ENCODE data around the gene EMC10. TPM values are rescaled to one million over a fixed set of nuclear protein-coding genes. Genes with fewer than 3 reads are reported as not detected.
A peak's percentile ranks its signal among the peaks of the same experiment; 100 is the strongest.
"Not testable (repeated sequence)": the region's sequence is repeated elsewhere in the genome, so short reads cannot be mapped to it uniquely, and the experiment has no call there.

Gene EMC10
- total RNA-seq, 6 experiments from 2014 or later, result 49.1 to 113 (median 55.2) TPM

DNA sequence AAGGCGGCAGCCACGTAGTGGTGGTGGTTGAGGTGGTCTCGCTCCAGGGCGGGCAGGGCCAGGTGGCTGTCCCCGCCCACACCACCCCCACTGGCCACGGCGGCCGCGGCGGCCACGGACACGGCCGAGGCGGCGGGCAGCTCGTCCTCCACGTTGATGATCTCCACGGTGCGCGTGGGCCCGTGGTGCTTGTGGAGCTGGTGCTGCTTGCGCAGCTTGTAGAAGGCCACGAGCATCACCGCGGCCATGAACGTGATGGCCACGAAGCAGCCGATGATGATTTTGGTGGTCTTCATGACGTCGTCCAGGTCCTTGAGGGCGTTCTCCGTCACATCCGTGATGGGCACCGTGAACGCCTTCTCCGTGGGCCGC, 41.4 kb downstream of the EMC10 start:
- H3K4me1 Mint-ChIP-seq (ENCODE audit: low read depth), result no peaks in the 10 kb centered on the region
- no peak for DNase-seq
- H3K4me3 Mint-ChIP-seq, result no peak overlapping the region
- H3K27me3 Mint-ChIP-seq (ENCODE audit: insufficient read depth), result peaks cover 4% of the 10 kb centered on the region
- TF ChIP-seq, protein P1, sequence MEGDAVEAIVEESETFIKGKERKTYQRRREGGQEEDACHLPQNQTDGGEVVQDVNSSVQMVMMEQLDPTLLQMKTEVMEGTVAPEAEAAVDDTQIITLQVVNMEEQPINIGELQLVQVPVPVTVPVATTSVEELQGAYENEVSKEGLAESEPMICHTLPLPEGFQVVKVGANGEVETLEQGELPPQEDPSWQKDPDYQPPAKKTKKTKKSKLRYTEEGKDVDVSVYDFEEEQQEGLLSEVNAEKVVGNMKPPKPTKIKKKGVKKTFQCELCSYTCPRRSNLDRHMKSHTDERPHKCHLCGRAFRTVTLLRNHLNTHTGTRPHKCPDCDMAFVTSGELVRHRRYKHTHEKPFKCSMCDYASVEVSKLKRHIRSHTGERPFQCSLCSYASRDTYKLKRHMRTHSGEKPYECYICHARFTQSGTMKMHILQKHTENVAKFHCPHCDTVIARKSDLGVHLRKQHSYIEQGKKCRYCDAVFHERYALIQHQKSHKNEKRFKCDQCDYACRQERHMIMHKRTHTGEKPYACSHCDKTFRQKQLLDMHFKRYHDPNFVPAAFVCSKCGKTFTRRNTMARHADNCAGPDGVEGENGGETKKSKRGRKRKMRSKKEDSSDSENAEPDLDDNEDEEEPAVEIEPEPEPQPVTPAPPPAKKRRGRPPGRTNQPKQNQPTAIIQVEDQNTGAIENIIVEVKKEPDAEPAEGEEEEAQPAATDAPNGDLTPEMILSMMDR (IDR thresholded peaks at IDR 0.05), result no peak
- H3K36me3 Mint-ChIP-seq (ENCODE audit: low read depth), result no peaks in the 10 kb centered on the region
- H3K27ac Mint-ChIP-seq, result no peak overlapping the region
- H3K9me3 Mint-ChIP-seq, result peaks cover 5% of the 10 kb centered on the region; the same call in 1 of the 2 replicates

DNA sequence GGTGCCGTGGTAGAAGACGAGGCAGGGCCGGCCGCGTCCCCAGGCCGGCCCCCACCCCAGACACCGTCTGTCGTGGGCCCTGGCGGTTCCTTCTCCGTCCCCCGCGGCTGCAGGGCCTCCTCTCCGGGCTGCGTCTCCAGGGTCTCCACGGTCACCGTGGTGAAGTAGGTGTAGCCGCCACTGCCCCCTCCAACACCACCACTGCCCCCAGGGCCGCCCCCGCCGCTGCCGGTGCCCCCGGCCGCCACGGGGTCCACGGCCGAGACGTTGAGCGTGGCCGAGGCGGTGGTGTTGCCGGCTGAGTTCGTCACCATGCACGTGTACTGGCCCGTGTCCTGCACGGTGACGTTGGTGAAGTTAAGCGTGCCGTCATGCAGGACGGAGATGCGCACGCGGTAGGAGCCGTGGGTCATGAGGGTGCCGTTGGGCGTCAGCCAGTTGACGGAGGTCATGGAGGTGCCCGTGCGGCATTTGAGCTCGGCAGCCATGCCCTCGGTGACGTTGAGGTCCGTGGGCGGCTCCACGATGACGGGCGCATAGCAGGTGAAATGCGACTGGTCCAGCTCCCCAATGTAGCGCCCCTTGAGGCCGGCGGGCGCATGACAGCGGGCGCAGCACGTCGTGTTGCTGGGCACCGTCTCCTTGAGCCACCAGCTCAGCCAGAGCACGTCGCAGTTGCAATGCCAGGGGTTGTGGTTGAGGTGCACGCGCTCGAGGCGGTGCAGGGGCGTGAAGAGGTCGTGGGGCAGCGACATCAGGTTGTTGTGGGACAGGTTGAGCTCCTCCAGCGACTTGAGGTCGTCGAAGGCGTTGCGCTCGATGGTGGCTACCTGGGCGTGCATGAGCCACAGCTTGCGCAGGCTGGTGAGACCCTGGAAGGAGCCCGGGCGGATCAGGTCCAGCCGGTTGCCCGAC, 42.0 kb downstream of the EMC10 start:
- peaks cover 5% of the 10 kb centered on the region; the same call in 1 of the 2 replicates for H3K9me3 Mint-ChIP-seq
- no peaks in the 10 kb centered on the region for H3K36me3 Mint-ChIP-seq (ENCODE audit: low read depth)
- DNase-seq, result no peak
- no peak overlapping the region for H3K27ac Mint-ChIP-seq
- TF ChIP-seq, protein P1 (IDR thresholded peaks at IDR 0.05), result peak; percentile 60
- H3K4me3 Mint-ChIP-seq, result no peak overlapping the region
- no peaks in the 10 kb centered on the region for H3K4me1 Mint-ChIP-seq (ENCODE audit: low read depth)
- peaks cover 4% of the 10 kb centered on the region; the same call in 1 of the 2 replicates for H3K27me3 Mint-ChIP-seq (ENCODE audit: insufficient read depth)

DNA sequence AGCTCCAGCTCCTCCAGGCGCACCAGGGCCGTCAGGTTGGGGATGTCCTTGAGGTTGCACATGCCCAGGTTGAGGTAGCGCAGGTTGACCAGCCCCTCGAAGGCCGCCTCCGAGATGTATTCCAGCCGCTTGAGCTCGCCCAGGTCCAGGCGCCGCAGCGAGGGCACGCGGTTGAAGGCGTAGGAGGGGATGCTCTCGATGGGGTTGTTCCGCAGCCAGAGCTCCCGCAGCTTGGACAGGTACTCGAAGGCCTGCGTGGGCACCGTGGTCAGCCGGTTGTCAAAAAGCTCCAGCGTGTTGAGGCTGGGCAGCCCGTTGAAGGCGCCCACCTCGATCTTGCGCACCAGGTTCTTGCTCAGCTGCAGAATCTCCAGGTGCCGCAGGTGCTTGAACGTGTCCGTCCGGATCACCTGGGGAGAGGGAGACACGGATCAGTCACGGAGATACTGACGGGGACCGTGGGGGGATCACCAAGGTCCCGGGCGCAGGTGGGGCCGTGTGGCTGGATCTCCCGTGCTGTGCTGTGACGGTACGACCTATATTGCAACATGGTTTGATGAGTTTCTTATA, 42.8 kb downstream of the EMC10 start:
- TF ChIP-seq, protein P1 (IDR thresholded peaks at IDR 0.05), result no peak
- Mint-ChIP-seq H3K4me1 (ENCODE audit: low read depth) (no peaks in the 10 kb centered on the region), H3K36me3 (ENCODE audit: low read depth) (no peaks in the 10 kb centered on the region), H3K27me3 (ENCODE audit: insufficient read depth) (peaks cover 4% of the 10 kb centered on the region; the same call in 1 of the 2 replicates), H3K9me3 (peaks cover 5% of the 10 kb centered on the region; the same call in 1 of the 2 replicates), H3K4me3 (no peak overlapping the region), H3K27ac (no peak overlapping the region)
- no peak for DNase-seq

DNA sequence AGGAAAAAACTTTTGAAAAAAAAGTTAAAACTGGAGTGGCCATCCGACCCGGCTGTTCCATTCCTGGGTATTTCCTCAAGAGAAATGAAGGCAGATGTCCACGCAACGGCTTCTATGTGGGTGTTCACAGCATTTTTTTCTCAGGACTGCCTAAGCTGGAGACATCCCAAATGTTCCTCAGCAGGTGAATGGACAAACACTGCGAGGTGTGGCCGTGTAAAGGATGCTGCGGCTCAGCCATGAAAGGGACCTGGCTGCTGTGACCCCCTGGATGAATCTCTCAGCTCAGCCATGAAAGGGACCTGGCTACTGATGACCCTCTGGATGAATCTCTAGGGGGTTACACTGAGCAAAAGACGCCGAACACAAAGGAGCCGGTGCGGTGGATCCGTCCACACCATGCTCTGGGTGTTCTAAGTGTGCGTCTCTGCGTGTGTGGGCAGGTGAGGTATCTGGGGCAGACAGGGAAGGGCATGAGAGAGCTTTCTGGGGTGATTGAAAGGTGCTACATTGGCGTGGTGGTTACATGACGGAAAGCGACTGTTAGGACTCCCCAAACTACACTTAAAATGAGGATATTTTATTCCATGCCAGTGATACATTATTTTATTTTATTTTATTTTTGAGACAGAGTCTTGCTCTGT, 44.6 kb downstream of the EMC10 start:
- no peak for DNase-seq
- no peaks in the 10 kb centered on the region for H3K4me1 Mint-ChIP-seq (ENCODE audit: low read depth)
- no peaks in the 10 kb centered on the region for H3K36me3 Mint-ChIP-seq (ENCODE audit: low read depth)
- TF ChIP-seq, protein P1 (IDR thresholded peaks at IDR 0.05), result no peak
- H3K27ac Mint-ChIP-seq, result no peak overlapping the region
- no peaks in the 10 kb centered on the region; the same call in none of the 2 replicates for H3K27me3 Mint-ChIP-seq (ENCODE audit: insufficient read depth)
- H3K9me3 Mint-ChIP-seq, result peaks cover 5% of the 10 kb centered on the region; the same call in 1 of the 2 replicates
- H3K4me3 Mint-ChIP-seq, result no peak overlapping the region

DNA sequence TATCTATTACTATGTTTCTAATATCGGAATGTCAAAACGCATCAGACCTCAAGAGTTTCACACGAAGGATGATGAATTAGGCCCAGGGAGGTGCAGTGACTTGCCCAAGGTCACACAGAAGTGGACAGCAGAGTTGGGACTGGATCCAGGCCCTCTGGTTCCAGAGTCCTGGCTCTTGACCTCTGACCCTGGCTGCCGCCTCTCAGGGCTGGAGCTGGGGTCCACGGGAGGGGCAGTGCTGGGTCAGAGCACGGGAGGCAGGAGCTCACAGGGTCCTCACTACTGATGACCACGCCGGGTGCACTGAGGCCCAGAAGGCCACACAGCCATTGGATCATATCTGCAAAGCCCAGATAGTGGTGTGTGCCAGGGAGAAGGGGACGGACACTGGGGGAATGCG, 46.6 kb downstream of the EMC10 start:
- DNase-seq, result no peak
- Mint-ChIP-seq H3K9me3 (peaks cover 5% of the 10 kb centered on the region; the same call in 1 of the 2 replicates), H3K4me3 (no peak overlapping the region), H3K36me3 (ENCODE audit: low read depth) (no peaks in the 10 kb centered on the region), H3K4me1 (ENCODE audit: low read depth) (no peaks in the 10 kb centered on the region), H3K27me3 (ENCODE audit: insufficient read depth) (no peaks in the 10 kb centered on the region; the same call in none of the 2 replicates), H3K27ac (no peak overlapping the region)
- TF ChIP-seq, protein P1 (IDR thresholded peaks at IDR 0.05), result no peak

DNA sequence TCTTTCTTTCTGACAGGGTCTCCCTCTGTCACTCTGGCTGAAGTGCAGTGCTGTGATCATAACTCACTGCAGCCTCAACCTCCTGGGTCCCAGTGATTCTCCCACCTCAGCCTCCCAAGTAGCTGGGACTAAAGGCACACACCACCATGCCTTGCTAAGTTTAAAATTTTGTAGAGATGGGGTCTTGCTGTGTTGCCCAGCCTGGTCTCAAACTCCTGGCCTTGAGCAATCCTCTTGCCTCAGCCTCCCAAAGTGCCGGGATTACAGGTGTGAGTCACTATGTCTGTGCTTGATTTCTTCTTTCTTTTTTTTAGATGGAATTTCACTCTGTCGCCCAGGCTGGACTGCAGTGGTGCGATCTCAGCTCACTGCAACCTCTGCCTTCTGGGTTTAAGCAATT, 51.7 kb downstream of the EMC10 start:
- not testable (repeated sequence) for H3K4me1 Mint-ChIP-seq (ENCODE audit: low read depth); DNase-seq; H3K27ac Mint-ChIP-seq; H3K9me3 Mint-ChIP-seq; H3K36me3 Mint-ChIP-seq (ENCODE audit: low read depth); H3K4me3 Mint-ChIP-seq
- H3K27me3 Mint-ChIP-seq (ENCODE audit: insufficient read depth), result peaks cover 13% of the 10 kb centered on the region
